ENCODE measurements around the gene TNNT3.

TNNT3 gene

GRCh38 chr11:1949302-1949701 lies 29.8 kb downstream of the TNNT3 start:
- H3K4me3 Mint-ChIP-seq: no peak overlapping the region
- no peaks in the 10 kb centered on the region for H3K36me3 Mint-ChIP-seq (ENCODE audit: low read depth)
- no peak overlapping the region for H3K27ac Mint-ChIP-seq
- H3K4me1 Mint-ChIP-seq (ENCODE audit: low read depth): no peaks in the 10 kb centered on the region
- H3K27me3 Mint-ChIP-seq (ENCODE audit: low read depth): no peaks in the 10 kb centered on the region
- DNase-seq (ENCODE audit: low spot score): no peak
- H3K9me3 Mint-ChIP-seq: no peaks in the 10 kb centered on the region

GRCh38 chr11:1949922-1950321 lies 30.4 kb downstream of the TNNT3 start:
- Mint-ChIP-seq H3K27me3 (ENCODE audit: low read depth) (no peaks in the 10 kb centered on the region), H3K4me3 (no peak overlapping the region), H3K36me3 (ENCODE audit: low read depth) (no peaks in the 10 kb centered on the region), H3K4me1 (ENCODE audit: low read depth) (no peaks in the 10 kb centered on the region), H3K9me3 (no peaks in the 10 kb centered on the region), H3K27ac (no peak overlapping the region)
- DNase-seq (ENCODE audit: low spot score): no peak

DNA sequence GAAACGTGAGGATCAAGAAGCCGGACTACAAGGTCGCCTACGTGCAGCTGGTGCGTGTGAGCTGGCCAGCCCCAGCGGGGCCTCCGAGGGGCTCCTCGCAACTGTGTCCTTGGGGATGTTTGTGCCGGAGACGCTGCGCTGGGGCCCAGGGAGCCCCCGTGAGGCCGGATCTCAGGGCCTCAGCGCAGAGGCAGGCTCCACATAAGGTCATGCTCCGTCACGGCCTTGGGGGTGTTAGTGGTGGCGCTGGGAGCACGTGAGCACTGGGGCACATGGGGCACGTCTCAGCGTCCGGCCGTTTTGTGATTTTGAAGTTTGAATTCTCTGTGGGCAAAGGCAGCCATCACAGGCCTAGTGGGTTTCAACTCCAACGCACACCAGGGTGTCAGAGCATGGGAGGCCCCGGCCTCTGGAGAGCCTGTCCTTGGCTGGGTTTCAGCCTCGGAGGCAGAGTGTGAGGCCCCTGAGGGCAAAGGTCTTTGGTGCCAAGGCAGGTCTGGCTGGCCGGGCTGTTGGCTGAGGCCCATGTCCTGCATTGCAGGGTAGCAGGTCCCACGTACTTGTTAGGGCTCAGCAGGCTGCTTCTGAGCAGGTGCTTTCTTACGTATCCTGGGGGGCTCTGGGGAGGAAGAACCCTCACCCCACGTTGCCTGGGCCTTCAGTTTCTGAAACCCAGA lies 33.4 kb downstream of the TNNT3 start:
- H3K27ac Mint-ChIP-seq: no peak overlapping the region
- H3K27me3 Mint-ChIP-seq (ENCODE audit: low read depth): no peaks in the 10 kb centered on the region
- H3K9me3 Mint-ChIP-seq: no peaks in the 10 kb centered on the region
- DNase-seq (ENCODE audit: low spot score): no peak
- H3K36me3 Mint-ChIP-seq (ENCODE audit: low read depth): no peaks in the 10 kb centered on the region
- no peaks in the 10 kb centered on the region for H3K4me1 Mint-ChIP-seq (ENCODE audit: low read depth)
- no peak overlapping the region for H3K4me3 Mint-ChIP-seq

- Mint-ChIP-seq H3K4me1 (ENCODE audit: low read depth) (no peaks in the 10 kb centered on the region), H3K27ac (no peak overlapping the region), H3K4me3 (no peak overlapping the region), H3K36me3 (ENCODE audit: low read depth) (no peaks in the 10 kb centered on the region), H3K9me3 (no peaks in the 10 kb centered on the region), H3K27me3 (ENCODE audit: low read depth) (no peaks in the 10 kb centered on the region)
- DNase-seq (ENCODE audit: low spot score): no peak
These were observed 34.2 kb downstream of the TNNT3 start for GRCh38 chr11:1953489-1954266.

GRCh38 chr11:1958367-1958766 lies 38.9 kb downstream of the TNNT3 start:
- Mint-ChIP-seq H3K27me3 (ENCODE audit: low read depth) (no peaks in the 10 kb centered on the region), H3K4me1 (ENCODE audit: low read depth) (no peaks in the 10 kb centered on the region), H3K4me3 (no peak overlapping the region), H3K27ac (no peak overlapping the region), H3K9me3 (no peaks in the 10 kb centered on the region), H3K36me3 (ENCODE audit: low read depth) (no peaks in the 10 kb centered on the region)
- no peak for DNase-seq (ENCODE audit: low spot score)

GRCh38 chr11:1959786-1960185 lies 40.3 kb downstream of the TNNT3 start:
- DNase-seq (ENCODE audit: low spot score): no peak
- Mint-ChIP-seq H3K4me1 (ENCODE audit: low read depth) (no peaks in the 10 kb centered on the region), H3K9me3 (no peaks in the 10 kb centered on the region), H3K27ac (no peak overlapping the region), H3K4me3 (no peak overlapping the region), H3K27me3 (ENCODE audit: low read depth) (no peaks in the 10 kb centered on the region), H3K36me3 (ENCODE audit: low read depth) (no peaks in the 10 kb centered on the region)

DNA sequence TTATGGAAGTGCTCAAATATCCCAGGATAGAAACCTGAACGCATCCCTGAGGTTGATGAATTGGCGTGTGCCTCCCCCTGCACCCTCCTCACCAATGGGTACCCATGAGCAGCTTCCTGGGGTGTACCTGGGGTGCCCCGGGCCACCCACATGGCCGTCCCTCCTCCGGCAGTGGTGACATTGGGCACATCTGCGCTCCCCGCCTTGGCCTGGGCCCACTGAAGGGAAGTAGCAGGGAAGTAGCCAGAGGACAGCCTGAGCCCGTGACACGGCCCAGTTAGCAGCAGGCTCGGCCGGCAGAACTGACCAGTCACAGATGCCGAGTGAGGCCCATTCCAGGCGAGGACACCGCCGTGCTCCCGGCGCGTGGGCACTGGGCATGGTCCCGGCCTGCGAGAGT lies 44.4 kb downstream of the TNNT3 start:
- DNase-seq (ENCODE audit: low spot score): no peak
- Mint-ChIP-seq H3K4me1 (ENCODE audit: low read depth) (no peaks in the 10 kb centered on the region), H3K9me3 (no peaks in the 10 kb centered on the region), H3K27ac (no peak overlapping the region), H3K27me3 (ENCODE audit: low read depth) (no peaks in the 10 kb centered on the region), H3K36me3 (ENCODE audit: low read depth) (no peaks in the 10 kb centered on the region), H3K4me3 (no peak overlapping the region)

- DNase-seq (ENCODE audit: low spot score): no peak
- no peak overlapping the region for H3K27ac Mint-ChIP-seq
- no peaks in the 10 kb centered on the region for H3K27me3 Mint-ChIP-seq (ENCODE audit: low read depth)
- H3K4me3 Mint-ChIP-seq: no peak overlapping the region
- H3K9me3 Mint-ChIP-seq: no peaks in the 10 kb centered on the region
- H3K4me1 Mint-ChIP-seq (ENCODE audit: low read depth): no peaks in the 10 kb centered on the region
- no peaks in the 10 kb centered on the region for H3K36me3 Mint-ChIP-seq (ENCODE audit: low read depth)
These were observed 44.8 kb downstream of the TNNT3 start for GRCh38 chr11:1964348-1964747.

DNA sequence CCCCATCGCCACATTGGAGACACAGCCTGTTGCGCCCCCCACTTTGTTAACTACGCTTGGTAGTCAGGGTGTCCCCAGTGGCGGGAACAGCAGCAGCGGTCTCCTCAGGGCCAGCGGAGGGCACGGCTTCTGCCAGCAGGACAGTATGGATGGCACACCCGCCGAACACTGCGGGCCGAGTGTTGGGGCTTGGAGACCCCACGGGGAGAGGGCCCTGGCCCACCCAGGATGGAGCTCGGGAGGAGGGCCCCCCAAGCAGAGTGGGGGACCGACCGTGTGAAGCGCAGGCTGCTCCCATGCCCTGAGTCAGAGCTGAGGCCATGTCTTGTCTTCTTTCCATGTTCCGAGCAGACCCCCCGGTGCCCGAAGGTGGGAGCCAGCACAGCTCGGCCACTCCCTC lies 45.5 kb downstream of the TNNT3 start:
- Mint-ChIP-seq H3K27ac (no peak overlapping the region), H3K27me3 (ENCODE audit: low read depth) (no peaks in the 10 kb centered on the region)

GRCh38 chr11:1966531-1966930 lies 47.0 kb downstream of the TNNT3 start:
- no peaks in the 10 kb centered on the region for H3K9me3 Mint-ChIP-seq
- no peaks in the 10 kb centered on the region for H3K4me1 Mint-ChIP-seq (ENCODE audit: low read depth)
- H3K27ac Mint-ChIP-seq: no peak overlapping the region
- no peaks in the 10 kb centered on the region for H3K36me3 Mint-ChIP-seq (ENCODE audit: low read depth)
- H3K4me3 Mint-ChIP-seq: no peak overlapping the region
- H3K27me3 Mint-ChIP-seq (ENCODE audit: low read depth): no peaks in the 10 kb centered on the region
- no peak for DNase-seq (ENCODE audit: low spot score)

More for the DNA sequence above, 45.5 kb downstream of the TNNT3 start:
- Mint-ChIP-seq H3K36me3 (ENCODE audit: low read depth) (no peaks in the 10 kb centered on the region), H3K9me3 (no peaks in the 10 kb centered on the region), H3K4me1 (ENCODE audit: low read depth) (no peaks in the 10 kb centered on the region), H3K4me3 (no peak overlapping the region)
- DNase-seq (ENCODE audit: low spot score): no peak

DNA sequence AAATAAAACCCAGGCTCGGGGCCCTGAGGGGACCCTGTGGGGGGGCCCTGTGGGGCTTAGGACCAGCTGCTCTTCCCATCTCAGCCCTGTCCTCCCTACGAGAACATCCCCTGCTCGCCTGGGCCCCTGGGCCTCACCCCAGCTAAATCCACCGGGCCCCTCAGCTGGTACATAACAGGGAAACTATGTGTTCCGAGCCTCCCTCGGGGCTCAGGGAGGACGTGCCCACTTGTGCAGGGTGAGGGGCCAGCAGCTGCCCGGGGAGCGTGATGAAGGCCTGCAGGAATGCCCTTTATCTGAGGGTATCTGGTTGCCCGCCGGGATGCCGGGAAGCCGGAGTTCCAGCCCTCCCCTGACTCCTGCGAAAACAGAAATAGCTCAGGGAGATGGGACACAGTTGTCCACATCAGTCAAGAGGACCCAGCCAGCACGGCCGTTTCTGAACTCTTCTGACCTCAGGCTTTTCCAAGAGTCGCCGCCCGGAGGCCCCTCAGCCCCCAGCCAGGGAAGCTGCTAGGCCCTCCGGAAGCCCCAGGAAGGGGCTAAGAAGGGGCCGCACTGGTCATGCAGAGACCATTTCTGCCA lies 48.2 kb downstream of the TNNT3 start:
- no peaks in the 10 kb centered on the region for H3K27me3 Mint-ChIP-seq (ENCODE audit: low read depth)
- no peaks in the 10 kb centered on the region for H3K9me3 Mint-ChIP-seq
- no peak overlapping the region for H3K4me3 Mint-ChIP-seq
- no peak overlapping the region for H3K27ac Mint-ChIP-seq
- no peaks in the 10 kb centered on the region for H3K4me1 Mint-ChIP-seq (ENCODE audit: low read depth)
- no peaks in the 10 kb centered on the region for H3K36me3 Mint-ChIP-seq (ENCODE audit: low read depth)
- DNase-seq (ENCODE audit: low spot score): no peak

GRCh38 chr11:1968454-1969002 lies 49.0 kb downstream of the TNNT3 start:
- H3K4me3 Mint-ChIP-seq: no peak overlapping the region
- H3K27ac Mint-ChIP-seq: no peak overlapping the region
- no peaks in the 10 kb centered on the region for H3K27me3 Mint-ChIP-seq (ENCODE audit: low read depth)
- no peaks in the 10 kb centered on the region for H3K4me1 Mint-ChIP-seq (ENCODE audit: low read depth)
- H3K9me3 Mint-ChIP-seq: no peaks in the 10 kb centered on the region
- no peak for DNase-seq (ENCODE audit: low spot score)
- H3K36me3 Mint-ChIP-seq (ENCODE audit: low read depth): no peaks in the 10 kb centered on the region

DNA sequence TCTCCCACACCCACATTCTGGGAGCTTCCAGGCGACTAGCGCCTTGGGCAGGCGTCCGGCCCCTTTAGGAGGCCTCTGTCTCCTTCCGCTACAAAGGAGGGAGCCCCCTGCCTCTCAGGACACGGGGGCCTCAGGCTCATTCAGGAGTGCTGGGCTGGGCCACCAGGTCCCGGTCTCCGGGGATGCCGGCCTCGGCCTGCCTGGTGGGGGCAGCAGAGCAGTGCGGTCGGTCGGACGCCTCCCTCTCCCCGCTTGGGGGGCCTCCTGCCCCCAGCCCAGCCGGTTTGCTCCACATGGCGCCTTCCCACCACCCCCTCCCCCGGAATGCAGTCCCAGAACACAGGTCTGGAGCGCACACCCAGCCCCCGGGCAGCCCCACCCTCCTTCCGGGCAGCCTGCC lies 49.5 kb downstream of the TNNT3 start:
- no peak for DNase-seq (ENCODE audit: low spot score)
- H3K27ac Mint-ChIP-seq: no peak overlapping the region
- H3K36me3 Mint-ChIP-seq (ENCODE audit: low read depth): no peaks in the 10 kb centered on the region
- H3K9me3 Mint-ChIP-seq: no peaks in the 10 kb centered on the region
- H3K4me1 Mint-ChIP-seq (ENCODE audit: low read depth): no peaks in the 10 kb centered on the region
- no peak overlapping the region for H3K4me3 Mint-ChIP-seq
- no peaks in the 10 kb centered on the region for H3K27me3 Mint-ChIP-seq (ENCODE audit: low read depth)

DNA sequence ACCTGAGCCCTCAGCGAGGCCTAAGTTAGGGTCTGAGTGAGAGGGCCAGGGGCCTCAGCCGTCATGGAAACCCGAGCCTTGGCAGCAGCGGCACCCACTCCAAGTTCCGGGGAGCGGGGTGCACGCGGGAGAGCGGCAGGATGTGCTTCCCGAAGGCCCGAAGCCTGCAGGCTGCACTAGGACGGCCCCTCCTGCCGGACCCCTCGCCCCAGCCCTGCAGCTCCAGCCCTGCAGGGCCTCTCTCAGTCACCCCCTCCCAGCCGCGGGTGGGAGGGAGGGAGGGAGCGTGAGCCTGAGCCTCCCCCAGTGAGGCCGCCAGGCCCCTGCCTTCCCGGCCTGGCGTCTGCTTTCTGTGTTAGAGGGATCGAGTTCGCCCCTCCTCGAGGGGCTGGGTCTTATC lies 50.3 kb downstream of the TNNT3 start:
- H3K4me1 Mint-ChIP-seq (ENCODE audit: low read depth): no peaks in the 10 kb centered on the region
- no peaks in the 10 kb centered on the region for H3K27me3 Mint-ChIP-seq (ENCODE audit: low read depth)
- H3K4me3 Mint-ChIP-seq: no peak overlapping the region
- H3K27ac Mint-ChIP-seq: no peak overlapping the region
- H3K36me3 Mint-ChIP-seq (ENCODE audit: low read depth): no peaks in the 10 kb centered on the region
- no peaks in the 10 kb centered on the region for H3K9me3 Mint-ChIP-seq
- no peak for DNase-seq (ENCODE audit: low spot score)

Data from T-helper 2 cell treated with Interferon-gamma antibody and Interleukin-4, amounts not matched to agents 5 μg/mL and 100 μg/mL, for 36 hours (primary cell).